ENCODE measurements around the gene PTPN1. TPM values are rescaled to one million over a fixed set of nuclear protein-coding genes. Genes with fewer than 3 reads are reported as not detected.

Gene PTPN1
- total and polyA plus RNA-seq, 2 of the 4 experiments (the other 2 are of a cell fraction) = 31.7 to 37.4 TPM

GRCh38 chr20:50574586-50574985, 64.4 kb downstream of the PTPN1 start:
- Histone ChIP-seq H3K27ac (ENCODE audit: insufficient read depth, low read length) (peak overlapping the region; percentile 4; the same call in 1 of the 2 replicates), H2BK5ac (ENCODE audit: low read depth, low read length, poor library complexity, severe bottlenecking) (no peak overlapping the region), H3K4me1 (ENCODE audit: control insufficient read depth, insufficient read depth, low read length) (peaks cover 15% of the 10 kb centered on the region), H3K4ac (ENCODE audit: low read depth, low read length) (no peak overlapping the region), H3K4me2 (ENCODE audit: low read depth, low read length) (no peak overlapping the region), H3K56ac (ENCODE audit: extremely low read depth, insufficient read depth, low read length) (no peak overlapping the region), H3K4me3 (ENCODE audit: insufficient read depth, low read depth, low read length) (no peak overlapping the region), H2BK15ac (ENCODE audit: low read depth, low read length) (no peak overlapping the region), H3K9me3 (ENCODE audit: control insufficient read depth, insufficient read depth, low read length) (no peaks in the 10 kb centered on the region), H3K79me1 (ENCODE audit: low read depth in 1 of 2, low read length in 2 of 2) (peaks cover 35 to 81% of the 10 kb centered on the region in 2 experiments), H2BK120ac (ENCODE audit: low read depth, low read length) (no peak overlapping the region), H4K91ac (ENCODE audit: insufficient read depth, low read depth, low read length) (no peak overlapping the region), H2AK9ac (replicated peaks; ENCODE audit: low read depth, low read length, poor library complexity) (no peak overlapping the region), H3K27me3 (ENCODE audit: control insufficient read depth, insufficient read depth, low read length) (no peaks in the 10 kb centered on the region), H3K9ac (ENCODE audit: low read depth, low read length) (no peak overlapping the region), H2BK20ac (ENCODE audit: low read depth, low read length) (no peak overlapping the region), H2AFZ (replicated peaks; ENCODE audit: low read length, poor library complexity) (no peak overlapping the region), H3K18ac (ENCODE audit: low read depth, low read length) (no peak overlapping the region), H3K14ac (replicated peaks; ENCODE audit: low read depth, low read length) (no peak overlapping the region), H4K8ac (ENCODE audit: low read depth in 2 of 2, low read length in 2 of 2) (no peak overlapping the region), H3K9me1 (ENCODE audit: insufficient read depth, low read length) (peaks cover 25% of the 10 kb centered on the region), H2AK5ac (ENCODE audit: low read depth, low read length) (no peak overlapping the region), H4K20me1 (ENCODE audit: insufficient read depth, low read length) (peaks cover 36% of the 10 kb centered on the region), H3K36me3 (ENCODE audit: control insufficient read depth, insufficient read depth, low read length) (peaks cover 56% of the 10 kb centered on the region), H4K5ac (ENCODE audit: low read depth, low read length) (no peak overlapping the region), H3K23ac (ENCODE audit: low read depth, low read length) (no peak overlapping the region)
- intact Hi-C loops (cut with micrococcal nuclease) (no loop called here), in situ Hi-C loops (cut with MboI; ENCODE audit: low sequenced_read_pairs) (loop anchor here (5.0 kb wide), 1 partner anchor 62 kb away; the partner anchor contains the start of gene PTPN1), dilution Hi-C loops (cut with HindIII; ENCODE audit: low sequenced_read_pairs, unreplicated experiment) (no loop called here)
- no peak for TF ChIP-seq RCOR1 (IDR thresholded peaks at IDR 0.05; ENCODE audit: insufficient replicate concordance, low read length)
- no peak for TF ChIP-seq POLR2A (IDR thresholded peaks at IDR 0.05; ENCODE audit: low read depth, low read length)
- TF ChIP-seq MAZ (IDR thresholded peaks at IDR 0.05; ENCODE audit: borderline replicate concordance, low read depth, low read length) = no peak
- no peak for TF ChIP-seq MXI1 (IDR thresholded peaks at IDR 0.05; ENCODE audit: borderline replicate concordance, low read depth, low read length)
- TF ChIP-seq, protein P1, sequence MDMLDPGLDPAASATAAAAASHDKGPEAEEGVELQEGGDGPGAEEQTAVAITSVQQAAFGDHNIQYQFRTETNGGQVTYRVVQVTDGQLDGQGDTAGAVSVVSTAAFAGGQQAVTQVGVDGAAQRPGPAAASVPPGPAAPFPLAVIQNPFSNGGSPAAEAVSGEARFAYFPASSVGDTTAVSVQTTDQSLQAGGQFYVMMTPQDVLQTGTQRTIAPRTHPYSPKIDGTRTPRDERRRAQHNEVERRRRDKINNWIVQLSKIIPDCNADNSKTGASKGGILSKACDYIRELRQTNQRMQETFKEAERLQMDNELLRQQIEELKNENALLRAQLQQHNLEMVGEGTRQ (IDR thresholded peaks at IDR 0.05; ENCODE audit: low read depth, low read length) = no peak
- TF ChIP-seq CEBPB (IDR thresholded peaks at IDR 0.05; ENCODE audit: low read depth, low read length) = no peak
- TF ChIP-seq CHD1 (IDR thresholded peaks at IDR 0.05; ENCODE audit: low read depth, low read length) = no peak
- no peak for TF ChIP-seq MAFK (IDR thresholded peaks at IDR 0.05; ENCODE audit: low read depth, low read length)
- TF ChIP-seq, protein P2, sequence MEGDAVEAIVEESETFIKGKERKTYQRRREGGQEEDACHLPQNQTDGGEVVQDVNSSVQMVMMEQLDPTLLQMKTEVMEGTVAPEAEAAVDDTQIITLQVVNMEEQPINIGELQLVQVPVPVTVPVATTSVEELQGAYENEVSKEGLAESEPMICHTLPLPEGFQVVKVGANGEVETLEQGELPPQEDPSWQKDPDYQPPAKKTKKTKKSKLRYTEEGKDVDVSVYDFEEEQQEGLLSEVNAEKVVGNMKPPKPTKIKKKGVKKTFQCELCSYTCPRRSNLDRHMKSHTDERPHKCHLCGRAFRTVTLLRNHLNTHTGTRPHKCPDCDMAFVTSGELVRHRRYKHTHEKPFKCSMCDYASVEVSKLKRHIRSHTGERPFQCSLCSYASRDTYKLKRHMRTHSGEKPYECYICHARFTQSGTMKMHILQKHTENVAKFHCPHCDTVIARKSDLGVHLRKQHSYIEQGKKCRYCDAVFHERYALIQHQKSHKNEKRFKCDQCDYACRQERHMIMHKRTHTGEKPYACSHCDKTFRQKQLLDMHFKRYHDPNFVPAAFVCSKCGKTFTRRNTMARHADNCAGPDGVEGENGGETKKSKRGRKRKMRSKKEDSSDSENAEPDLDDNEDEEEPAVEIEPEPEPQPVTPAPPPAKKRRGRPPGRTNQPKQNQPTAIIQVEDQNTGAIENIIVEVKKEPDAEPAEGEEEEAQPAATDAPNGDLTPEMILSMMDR (conservative IDR thresholded peaks at IDR 0.05; ENCODE audit: low read depth, low read length) = no peak
- no peak for TF ChIP-seq FOS (IDR thresholded peaks at IDR 0.05; ENCODE audit: low read depth, low read length)
- no peak for TF ChIP-seq RFX5 (IDR thresholded peaks at IDR 0.05; ENCODE audit: low read depth, low read length)
- TF ChIP-seq, protein P3, sequence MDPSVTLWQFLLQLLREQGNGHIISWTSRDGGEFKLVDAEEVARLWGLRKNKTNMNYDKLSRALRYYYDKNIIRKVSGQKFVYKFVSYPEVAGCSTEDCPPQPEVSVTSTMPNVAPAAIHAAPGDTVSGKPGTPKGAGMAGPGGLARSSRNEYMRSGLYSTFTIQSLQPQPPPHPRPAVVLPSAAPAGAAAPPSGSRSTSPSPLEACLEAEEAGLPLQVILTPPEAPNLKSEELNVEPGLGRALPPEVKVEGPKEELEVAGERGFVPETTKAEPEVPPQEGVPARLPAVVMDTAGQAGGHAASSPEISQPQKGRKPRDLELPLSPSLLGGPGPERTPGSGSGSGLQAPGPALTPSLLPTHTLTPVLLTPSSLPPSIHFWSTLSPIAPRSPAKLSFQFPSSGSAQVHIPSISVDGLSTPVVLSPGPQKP (IDR thresholded peaks at IDR 0.05; ENCODE audit: borderline replicate concordance, low read depth, low read length) = no peak
- TF ChIP-seq RAD21 (IDR thresholded peaks at IDR 0.05; ENCODE audit: low read length) = no peak
- no peak for TF ChIP-seq BHLHE40 (IDR thresholded peaks at IDR 0.05; ENCODE audit: low read depth, low read length)
- TF ChIP-seq SMC3 (IDR thresholded peaks at IDR 0.05; ENCODE audit: low read depth, low read length) = no peak
- TF ChIP-seq NFE2L2 (IDR thresholded peaks at IDR 0.05; ENCODE audit: low read depth, low read length) = no peak
- no peak for ATAC-seq (ENCODE audit: low read depth)
- ChIA-PET POLR2A (ENCODE audit: unreplicated experiment) (no interaction called here), CTCF (interaction anchor here (1.0 to 1.2 kb wide), 2 partner anchors 42 to 70 kb away, joined by 3 to 6 read pairs; no protein-coding TSS in a partner anchor)
- BruUV-seq (replicated peaks) = no TSS peak
- DNase-seq = no peak
- WGBS, 2 experiments (ENCODE audit: extremely low coverage in 2 of 2, insufficient read length in 1 of 2) = no CpG with 5 or more reads among the region's 5 CpGs
